ENCODE data around the gene CDC42BPA. TPM values are rescaled to one million over a fixed set of nuclear protein-coding genes. Genes with fewer than 3 reads are reported as not detected.
"Not testable (repeated sequence)": the region's sequence is repeated elsewhere in the genome, so short reads cannot be mapped to it uniquely, and the experiment has no call there.

The CDC42BPA gene
- total RNA-seq, 1 donor from 2014 or later, result 75.0 TPM

- DNase-seq, result peak; percentile 23
These were observed 12.2 kb downstream of the CDC42BPA start for GRCh38 chr1:227305894-227306626.

- DNase-seq, result no peak
These were observed 13.6 kb downstream of the CDC42BPA start for GRCh38 chr1:227304665-227305064.

- DNase-seq, result no peak
These were observed 14.6 kb downstream of the CDC42BPA start for GRCh38 chr1:227303662-227304061.

GRCh38 chr1:227300682-227301081 is 17.6 kb downstream of the CDC42BPA start:
- DNase-seq, result peak; percentile 14

- DNase-seq, result peak; percentile 35
These were observed 18.6 kb downstream of the CDC42BPA start for GRCh38 chr1:227299688-227300087.

- peak; percentile 41 for DNase-seq
These were observed 19.1 kb downstream of the CDC42BPA start for GRCh38 chr1:227299241-227299627.

GRCh38 chr1:227298512-227299240 is 19.6 kb downstream of the CDC42BPA start:
- peak; percentile 39 for DNase-seq

- DNase-seq, result no peak
These were observed 21.1 kb downstream of the CDC42BPA start for GRCh38 chr1:227297073-227297793.

GRCh38 chr1:227295609-227296008 is 22.7 kb downstream of the CDC42BPA start:
- DNase-seq, result no peak

GRCh38 chr1:227285745-227286144 is 32.5 kb downstream of the CDC42BPA start:
- no peak for DNase-seq

- DNase-seq, result no peak
These were observed 36.9 kb downstream of the CDC42BPA start for GRCh38 chr1:227281371-227281770.

- no peak for DNase-seq
These were observed 37.5 kb downstream of the CDC42BPA start for GRCh38 chr1:227280836-227281235.

- not testable (repeated sequence) for DNase-seq
These were observed 42.1 kb downstream of the CDC42BPA start for GRCh38 chr1:227276156-227276693.

GRCh38 chr1:227273557-227273956 is 44.7 kb downstream of the CDC42BPA start:
- DNase-seq, result peak; percentile 44

GRCh38 chr1:227272428-227272827 is 45.9 kb downstream of the CDC42BPA start:
- DNase-seq, result no peak

- no peak for DNase-seq
These were observed 47.7 kb downstream of the CDC42BPA start for GRCh38 chr1:227270554-227270953.

GRCh38 chr1:227268943-227269342 is 49.3 kb downstream of the CDC42BPA start:
- peak; percentile 9 for DNase-seq

- no peak for DNase-seq
These were observed 52.4 kb downstream of the CDC42BPA start for GRCh38 chr1:227265891-227266290.

- DNase-seq, result no peak
These were observed 54.4 kb downstream of the CDC42BPA start for GRCh38 chr1:227263869-227264268.

- no peak for DNase-seq
These were observed 56.8 kb downstream of the CDC42BPA start for GRCh38 chr1:227261501-227261900.

GRCh38 chr1:227260433-227260832 is 57.9 kb downstream of the CDC42BPA start:
- no peak for DNase-seq

- DNase-seq, result no peak
These were observed 60.3 kb downstream of the CDC42BPA start for GRCh38 chr1:227257964-227258363.

Measured in tongue (tissue), 2 donors.